Stimulated activated CD4-positive, alpha-beta T cell treated with anti-CD3 and anti-CD28 coated beads, Interleukin-1b, Interleukin-23, amount 100 ng/mL, for 1 hour (primary cell): Measurements from ENCODE around the gene UBE4A.
"Not testable (repeated sequence)": the region's sequence is repeated elsewhere in the genome, so short reads cannot be mapped to it uniquely, and the experiment has no call there.

Experiments
- DNase-seq, 2 donors: peaks; one replicate each; pipeline ENCODE4 v3.0.0-alpha.2; 2020; ENCODE audit warnings: low read depth in 2 of 2

UBE4A gene

GRCh38 chr11:118401880-118402590 is 42.6 kb downstream of the UBE4A start:
- DNase-seq = no peak

DNA sequence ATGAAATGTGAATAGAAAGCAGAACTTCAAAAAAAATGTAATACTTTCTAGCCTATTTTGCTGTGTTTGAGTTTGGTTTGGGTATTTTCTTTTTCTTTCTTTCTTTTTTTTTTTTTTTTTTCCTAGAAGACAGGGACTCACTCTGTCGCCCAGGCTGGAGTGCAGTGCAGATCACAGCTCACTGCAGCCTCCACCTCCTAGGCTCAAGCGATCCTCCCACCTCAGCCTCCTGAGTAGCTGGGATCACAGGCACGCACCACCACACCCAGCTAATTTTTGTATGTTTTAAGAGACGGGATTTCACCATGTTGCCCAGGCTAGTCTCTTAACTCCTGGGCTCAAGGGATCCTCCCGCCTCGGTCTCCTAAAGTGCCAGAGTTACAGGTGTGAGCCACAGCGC is 43.2 kb downstream of the UBE4A start:
- not testable (repeated sequence) for DNase-seq

- no peak for DNase-seq
Observed at GRCh38 chr11:118406599-118407166, 47.3 kb downstream of the UBE4A start.

- DNase-seq = no peak
Observed at GRCh38 chr11:118410055-118410745, 50.8 kb downstream of the UBE4A start.

DNA sequence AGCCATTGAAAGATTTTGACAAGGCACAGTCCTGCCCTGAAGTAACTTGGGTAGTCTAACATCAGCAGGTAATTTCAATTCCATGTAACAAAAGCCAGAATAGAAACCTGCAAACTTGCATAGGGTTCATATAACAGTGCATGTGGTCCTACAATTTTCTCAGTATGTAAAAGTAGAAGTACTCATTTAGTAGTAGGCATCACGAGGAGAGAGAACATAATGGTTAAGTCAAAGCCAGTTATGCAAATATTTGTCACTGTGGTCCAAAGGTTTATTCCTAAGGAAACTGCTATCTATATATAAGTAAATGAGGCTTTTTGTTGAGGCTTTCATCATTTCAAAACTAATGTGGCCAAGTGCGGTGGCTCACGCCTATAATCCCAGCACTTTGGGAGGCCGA is 52.1 kb downstream of the UBE4A start:
- no peak for DNase-seq

DNA sequence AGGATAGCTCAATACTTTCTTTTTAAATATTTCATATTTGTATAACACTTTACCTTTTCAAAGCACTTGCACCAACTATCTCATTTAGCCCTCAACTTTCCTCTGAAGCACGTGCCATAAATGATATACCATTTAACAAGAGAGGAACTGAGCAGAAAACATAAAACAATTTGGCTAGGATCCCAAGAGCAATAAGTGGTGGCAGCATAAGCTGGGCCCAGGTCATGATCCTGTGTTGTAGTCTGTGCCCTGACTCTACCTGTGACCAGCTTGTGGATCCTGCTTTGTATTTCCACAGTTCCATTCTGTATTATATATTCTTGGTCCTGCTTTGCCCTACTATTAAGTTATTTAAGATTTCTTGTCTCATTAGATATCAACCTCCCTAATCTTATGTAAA is 53.5 kb downstream of the UBE4A start:
- DNase-seq = no peak

DNA sequence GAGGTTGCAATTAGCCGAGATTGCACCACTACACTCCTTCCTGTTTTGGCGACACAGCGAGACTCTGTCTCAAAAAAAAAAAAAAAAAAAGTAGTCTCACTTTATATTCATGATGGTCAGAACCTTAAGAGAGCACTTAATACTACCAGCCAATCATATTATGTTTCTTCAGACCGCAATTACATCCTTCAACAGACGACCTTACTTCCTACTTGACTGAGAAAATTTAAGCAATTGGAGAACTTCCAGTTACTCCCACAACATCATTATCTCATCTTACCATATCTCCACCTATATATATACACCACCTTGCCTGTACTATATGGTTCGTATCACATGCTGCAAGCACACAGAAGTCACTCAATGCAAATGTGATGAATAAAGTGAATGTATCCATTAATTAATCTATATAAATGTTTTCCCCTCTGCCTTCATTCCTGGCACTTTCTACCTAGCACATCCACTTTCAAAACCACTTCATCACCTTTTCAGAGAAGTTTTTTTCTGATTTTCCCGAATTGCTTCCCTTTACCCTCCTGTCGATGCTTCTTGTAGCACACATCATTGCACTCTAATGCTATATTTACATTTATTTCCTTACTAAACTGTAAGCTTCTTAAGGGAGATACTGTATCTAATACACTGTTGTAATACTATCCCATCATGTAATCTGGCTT is 55.8 kb downstream of the UBE4A start:
- no peak for DNase-seq

DNA sequence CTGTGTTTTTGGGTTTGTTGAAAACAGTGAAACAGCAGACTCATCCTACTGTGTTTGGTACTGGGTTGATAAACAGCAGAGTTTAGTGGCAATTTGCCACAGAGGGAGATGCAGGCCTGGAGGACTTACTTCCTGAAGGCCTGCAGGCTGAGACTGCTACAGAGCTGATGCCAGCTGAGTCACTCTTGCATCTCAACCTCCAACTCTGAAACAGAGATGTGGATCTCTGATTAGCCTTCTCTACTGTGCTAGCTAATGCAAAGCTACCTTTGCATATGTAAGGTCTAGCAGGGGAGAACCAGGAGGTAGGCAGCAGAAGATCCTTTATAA is 56.3 kb downstream of the UBE4A start:
- no peak for DNase-seq

GRCh38 chr11:118416900-118417299 is 57.5 kb downstream of the UBE4A start:
- DNase-seq = not testable (repeated sequence)

DNA sequence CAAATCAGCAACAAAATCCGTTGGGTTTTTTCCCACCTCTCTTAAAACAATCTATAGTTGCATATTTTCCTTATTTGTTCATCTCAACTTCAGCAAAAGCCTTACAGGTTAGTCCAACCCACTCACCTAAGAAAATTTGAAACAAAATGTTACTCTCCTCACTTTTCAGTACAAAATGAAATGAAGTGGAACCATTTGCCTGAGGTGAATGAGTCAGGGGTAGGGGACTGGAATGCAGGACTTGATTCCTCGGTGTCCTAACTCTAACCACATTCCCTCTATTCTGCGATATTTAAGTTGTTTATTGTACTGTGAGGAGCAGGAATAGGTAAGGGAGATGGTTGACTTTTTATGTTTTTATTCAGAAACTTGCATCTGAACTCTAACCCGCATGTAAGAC is 58.4 kb downstream of the UBE4A start:
- DNase-seq = no peak

DNA sequence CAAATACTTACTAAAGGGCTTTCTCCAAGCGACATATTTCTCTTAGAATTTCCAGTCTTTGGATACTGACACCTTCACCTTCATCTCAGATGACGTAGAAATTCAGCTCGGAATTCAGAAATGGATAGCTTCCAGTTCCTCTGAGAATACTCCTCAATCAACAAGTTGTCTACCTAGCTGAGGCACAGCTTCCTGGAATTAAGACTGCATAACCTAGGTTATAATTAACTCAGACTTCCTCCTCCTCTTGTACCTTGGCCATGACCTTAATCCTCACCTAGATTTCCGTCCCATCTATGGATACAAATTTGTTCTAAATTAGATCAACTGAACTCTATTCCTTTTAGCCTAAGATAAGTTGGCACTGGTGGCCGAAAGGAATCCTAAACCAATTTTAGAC is 59.4 kb downstream of the UBE4A start:
- DNase-seq = no peak

DNA sequence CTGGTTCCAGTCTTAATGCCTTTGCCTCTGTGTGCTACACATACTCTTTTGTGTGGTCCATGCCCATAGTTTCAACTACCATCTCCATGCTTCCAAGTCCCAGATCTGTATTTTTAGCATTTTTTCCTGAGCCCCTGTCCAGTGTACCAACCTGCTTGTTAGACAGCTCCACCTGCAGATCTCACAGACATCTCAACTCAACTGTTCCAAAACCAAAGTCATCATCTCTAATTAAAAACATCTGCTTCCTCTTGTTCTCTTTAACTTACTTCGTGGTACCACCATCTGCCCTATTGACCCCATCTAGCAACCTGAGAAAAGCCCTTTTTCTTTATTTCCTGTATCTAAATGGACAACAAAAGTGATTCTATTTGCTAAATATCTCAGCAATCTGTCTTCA is 68.3 kb downstream of the UBE4A start:
- no peak for DNase-seq

DNA sequence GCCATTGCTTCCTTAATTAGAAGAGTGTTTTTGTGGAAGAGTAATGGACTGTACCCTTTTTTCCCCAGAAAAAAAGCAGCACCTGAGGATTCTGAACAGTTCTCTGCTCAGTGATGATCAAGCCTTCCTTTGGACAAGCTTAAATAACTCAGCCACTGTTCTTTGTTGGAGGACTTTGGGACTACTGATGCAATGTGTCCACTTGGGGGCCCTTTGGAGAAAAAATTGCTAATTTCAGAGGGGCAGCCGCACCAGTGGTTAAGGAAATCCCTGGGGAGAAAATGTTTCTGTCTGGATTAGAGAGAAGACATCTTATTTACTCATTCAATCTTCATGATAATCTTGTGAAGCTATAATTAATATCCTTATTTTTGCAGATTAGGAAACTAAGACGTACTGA is 71.6 kb downstream of the UBE4A start:
- DNase-seq = no peak

DNA sequence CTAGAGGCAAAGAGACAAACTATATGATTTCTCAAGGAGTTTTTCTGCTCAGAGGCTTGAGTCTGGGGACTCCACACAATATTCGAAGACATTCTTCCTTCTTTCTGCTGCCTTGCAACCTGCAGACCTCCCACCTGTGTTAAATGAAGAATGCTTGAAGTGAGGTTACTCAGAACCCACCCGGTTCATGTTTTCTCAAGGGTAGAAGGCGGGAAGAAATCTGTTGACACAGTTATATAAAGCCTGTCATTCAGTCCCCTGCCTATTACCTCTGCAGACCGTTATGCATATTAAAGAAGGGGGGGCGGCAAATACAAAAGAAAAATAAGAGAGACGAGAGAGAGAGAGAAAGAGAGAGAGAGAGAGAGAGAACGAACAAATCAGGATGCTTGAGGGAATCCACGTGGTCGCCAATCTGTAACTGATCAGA is 74.7 kb downstream of the UBE4A start:
- DNase-seq = no peak

DNA sequence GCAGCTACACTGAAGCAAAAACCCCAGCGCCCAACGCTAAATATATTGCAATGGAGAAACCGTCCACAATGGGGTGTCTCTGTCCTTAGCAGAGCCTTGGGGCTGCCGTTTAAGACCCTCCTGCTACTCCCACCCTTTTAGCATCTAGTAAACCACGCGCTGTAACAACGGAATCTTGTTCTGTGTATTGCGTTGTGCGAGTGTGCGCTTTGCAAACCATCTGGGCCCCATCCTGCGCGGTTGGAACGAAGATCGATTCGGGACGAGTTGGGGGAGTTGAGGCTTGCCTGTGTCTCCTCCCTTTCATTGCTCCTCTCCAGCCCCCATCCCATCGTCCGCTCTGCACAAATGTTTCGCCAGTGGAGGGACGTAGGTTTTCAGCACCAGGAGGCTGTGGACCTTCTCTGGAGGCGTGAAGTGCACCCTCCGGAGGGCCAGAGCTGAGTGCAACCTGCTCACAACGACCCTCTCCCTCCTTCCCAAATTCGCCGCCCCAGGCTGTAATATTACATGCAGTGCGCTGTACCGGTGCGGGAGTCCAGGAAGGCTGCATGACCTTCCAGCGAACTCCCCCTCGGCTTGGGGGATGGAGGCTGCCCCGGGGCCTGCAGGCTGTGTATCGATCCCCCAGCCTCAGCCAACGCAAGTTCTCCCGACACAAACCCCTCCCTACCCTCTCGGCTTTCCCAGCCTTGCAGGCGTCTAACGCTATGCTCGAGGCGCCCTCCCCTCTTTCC is 75.3 kb downstream of the UBE4A start:
- peak in 1 of 2 donors; percentile 4 for DNase-seq

DNA sequence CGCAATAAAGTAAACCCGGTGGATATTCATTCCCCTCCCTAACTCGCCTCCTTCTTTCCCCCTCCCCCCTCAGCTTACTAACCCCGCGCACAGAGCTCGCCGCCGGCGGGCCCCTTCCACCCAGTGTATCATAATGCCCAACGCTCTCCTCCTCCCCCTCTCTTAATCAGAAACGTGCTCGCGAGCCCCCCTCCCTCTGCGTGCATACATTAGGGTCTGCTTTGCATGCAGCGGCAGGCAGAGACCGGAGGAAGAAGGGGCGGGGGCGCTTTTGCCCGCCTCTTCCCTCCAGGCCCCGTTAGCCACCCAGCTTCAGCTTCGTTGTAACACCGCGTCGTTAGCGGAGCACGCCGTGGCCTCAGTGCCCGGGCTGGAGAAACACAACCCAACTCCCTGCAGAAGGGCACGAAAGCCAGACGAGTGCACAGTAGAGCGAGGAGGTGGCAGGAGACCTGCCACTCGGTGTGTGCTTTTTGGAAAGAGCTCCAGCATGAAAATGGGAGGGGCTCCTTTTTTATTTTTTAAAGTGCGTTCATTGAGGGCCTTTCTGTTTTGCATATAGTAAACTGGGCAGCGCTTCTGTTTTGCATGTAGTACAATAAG is 76.0 kb downstream of the UBE4A start:
- DNase-seq = peak in 1 of 2 donors; percentile 26

- peak; percentile 85 to 94 for DNase-seq
Observed at GRCh38 chr11:118435893-118436624, 76.7 kb downstream of the UBE4A start, which contains the start of gene KMT2A. KMT2A (plus strand) TSS chr11:118436492; CDS start chr11:118436513, 21 bp downstream.

GRCh38 chr11:118436639-118437207 is 77.3 kb downstream of the UBE4A start:
- DNase-seq = no peak

- peak in 1 of 2 donors; percentile 20 for DNase-seq
Observed at GRCh38 chr11:118437208-118438125, 78.1 kb downstream of the UBE4A start.
